GM21717 (cell line): ENCODE results near the gene YIPF1.
A peak's percentile ranks its signal among the peaks of the same experiment; 100 is the strongest.

Source experiments
- ATAC-seq: cut with Tn5 transposase; IDR thresholded peaks from one replicate; pipeline ENCODE4 v1.9.1; 2021; ENCODE audit warnings: mild to moderate bottlenecking, moderate library complexity; ENCODE audit not compliant: unreplicated experiment

YIPF1 gene

DNA sequence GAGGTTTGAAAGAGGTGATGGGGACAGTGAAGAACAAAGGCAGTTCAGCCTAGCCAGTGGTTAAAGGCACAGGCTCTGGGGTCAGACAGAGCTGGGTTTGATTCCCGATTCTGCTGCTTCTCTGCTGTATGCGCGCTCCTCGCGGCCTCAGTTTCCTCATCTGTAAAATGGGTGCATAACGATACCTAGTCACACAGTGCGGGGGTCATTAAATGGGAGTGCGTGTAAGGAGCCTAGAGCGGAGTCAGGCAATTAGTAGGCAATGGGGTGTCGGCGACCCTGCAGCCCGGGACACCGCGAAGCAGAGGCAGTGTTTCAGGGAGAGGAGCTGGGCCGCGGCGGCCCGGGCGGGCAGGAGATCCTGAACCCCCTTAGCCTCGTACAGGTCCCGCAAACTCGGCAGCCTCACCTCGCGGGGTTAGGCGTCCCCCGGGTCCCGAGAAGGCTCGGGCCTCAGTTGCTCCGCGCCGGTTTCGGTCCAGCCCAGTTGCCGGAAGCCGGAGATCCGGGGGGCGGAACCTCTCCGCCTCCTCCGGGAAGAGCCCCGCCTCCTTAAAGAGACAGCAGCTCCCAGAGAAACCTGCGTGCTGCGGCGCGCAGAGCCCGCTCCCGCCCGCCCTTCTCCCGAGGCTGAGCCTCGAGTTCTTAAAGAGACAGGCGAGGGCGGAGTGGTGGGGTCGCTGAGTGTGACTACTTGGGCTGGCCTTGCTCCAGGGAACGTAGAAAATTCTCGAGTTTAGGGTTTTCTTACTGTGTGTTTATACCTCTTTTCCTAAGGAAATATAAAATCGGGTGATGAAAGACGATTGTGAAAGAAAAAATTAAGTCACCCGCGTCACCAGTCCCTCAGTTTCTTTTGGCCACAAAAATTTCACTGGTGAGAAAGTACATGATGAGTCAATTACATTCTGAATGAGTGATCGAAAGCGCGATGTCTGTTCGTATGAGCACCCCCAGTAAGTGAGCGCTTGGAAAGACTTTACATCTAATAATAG, at the start of gene YIPF1:
TSS of gene YIPF1 (minus strand) at position 494 of the 995 bp plus-strand sequence. CDS start 860 bp downstream, outside the sequence.
- ATAC-seq, result peak; percentile 83

DNA sequence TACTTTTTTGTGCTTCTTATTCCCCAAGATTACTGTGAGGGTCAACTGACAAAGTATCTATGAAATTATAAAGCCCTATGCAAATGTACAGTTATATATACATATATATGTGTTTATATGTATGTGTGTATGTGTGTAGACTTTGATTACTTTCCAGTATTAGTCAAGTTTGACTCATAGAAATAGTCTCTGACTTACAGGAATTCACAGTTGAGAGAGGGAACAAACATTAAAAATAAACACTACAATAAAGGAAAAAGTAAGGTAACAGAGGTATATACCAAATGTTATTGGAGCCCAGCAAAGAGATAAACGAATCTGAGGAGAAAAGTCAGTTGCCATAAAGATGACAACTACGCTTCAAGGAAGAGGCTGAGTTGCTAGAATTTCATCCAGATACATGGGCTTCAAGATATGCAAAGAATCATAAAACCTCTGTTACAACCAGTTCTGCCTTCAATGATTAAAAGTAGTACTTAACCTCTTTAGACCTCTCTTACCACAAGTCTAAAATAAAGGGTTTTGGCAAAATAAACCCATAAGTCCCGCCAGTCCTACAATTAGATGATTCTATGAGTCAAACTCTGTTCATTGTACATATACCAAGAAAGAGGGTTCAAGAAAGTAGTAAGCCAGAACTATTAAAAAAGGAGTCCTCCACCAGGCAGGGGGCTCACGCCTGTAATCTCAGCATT, 48.7 kb upstream of the YIPF1 start:
- ATAC-seq, result no peak

DNA sequence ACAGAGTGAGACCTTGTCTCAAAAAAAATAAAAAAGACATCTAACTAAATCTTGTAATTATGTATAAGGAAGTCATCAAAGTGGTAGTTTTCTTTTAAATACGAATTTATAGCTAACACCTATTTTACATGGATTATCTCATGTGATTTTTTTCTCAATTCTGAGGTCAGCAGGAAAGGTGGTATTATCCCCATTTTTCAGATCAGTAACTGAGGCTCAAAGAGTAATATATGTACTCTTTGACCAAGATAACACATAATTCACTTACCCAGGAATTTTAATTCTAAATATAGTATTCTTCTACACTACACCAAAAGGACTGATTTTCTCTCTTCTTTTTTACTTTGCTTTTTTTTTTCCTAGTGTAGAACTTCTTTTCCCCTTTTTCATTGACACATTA, 46.8 kb upstream of the YIPF1 start:
- no peak for ATAC-seq

DNA sequence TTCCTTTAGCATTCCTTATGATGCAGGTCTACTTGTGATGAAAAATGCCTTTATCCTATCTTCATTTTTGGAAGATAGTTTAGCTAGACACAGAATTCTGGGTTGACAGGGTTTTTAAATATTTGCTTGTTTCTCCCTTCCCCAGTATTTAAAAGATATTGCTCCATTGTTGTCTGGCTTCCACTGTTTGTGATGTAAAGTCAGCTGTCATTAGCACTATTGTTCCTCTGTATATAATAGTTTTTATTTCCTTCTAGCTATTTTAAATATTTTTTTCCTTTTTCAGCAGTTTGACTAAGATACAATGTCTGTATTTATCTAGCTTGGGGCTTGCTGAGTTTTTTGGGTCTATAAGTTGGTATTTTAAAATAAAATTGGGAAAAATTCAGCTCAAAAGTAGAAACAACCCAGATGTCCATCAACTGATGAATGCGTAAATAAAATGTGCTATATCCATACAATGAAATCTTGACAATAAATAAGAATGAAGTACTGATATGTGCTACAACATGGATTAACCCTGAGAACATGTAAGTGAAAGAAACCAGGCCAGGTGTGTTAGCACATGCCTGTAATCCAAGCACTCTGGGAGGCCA, 44.7 kb upstream of the YIPF1 start:
- ATAC-seq, result no peak

DNA sequence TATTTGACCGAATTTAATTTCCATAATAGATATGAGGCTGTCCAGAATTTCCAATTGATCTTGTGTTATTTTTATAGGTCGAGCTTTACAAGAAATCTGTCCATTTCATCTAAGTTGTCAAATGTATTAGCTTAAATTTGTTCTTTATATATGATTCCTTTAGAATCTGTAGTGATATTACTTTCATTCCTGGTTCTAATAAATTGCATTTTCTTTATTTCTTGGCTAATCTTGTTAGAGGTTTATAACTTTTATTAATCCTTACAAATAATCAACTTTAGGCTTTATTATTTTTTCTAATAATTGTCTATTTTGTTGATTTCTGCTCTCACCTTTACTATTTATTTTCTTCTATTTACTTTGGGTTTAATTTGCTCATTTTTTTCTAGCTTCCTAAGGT, 41.9 kb upstream of the YIPF1 start:
- ATAC-seq, result no peak

DNA sequence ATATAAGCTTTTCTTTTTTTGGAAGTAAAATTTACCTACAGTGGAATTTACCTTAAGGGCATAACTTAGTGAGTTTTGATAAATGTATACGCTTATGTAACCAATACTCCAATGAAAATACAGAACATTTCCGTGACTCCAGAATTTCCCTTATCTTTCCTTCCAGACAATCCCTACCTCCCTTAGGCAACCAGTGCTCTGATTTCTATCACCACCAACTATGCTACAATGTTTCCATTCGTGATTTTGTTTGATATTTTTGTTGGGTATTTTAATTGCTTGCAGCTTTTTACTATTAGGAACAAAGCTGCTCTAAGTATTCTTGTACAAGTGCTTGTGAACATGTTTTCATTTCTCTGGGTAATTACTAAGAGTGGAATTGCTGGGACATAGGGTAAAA, 41.3 kb upstream of the YIPF1 start:
- ATAC-seq, result no peak

DNA sequence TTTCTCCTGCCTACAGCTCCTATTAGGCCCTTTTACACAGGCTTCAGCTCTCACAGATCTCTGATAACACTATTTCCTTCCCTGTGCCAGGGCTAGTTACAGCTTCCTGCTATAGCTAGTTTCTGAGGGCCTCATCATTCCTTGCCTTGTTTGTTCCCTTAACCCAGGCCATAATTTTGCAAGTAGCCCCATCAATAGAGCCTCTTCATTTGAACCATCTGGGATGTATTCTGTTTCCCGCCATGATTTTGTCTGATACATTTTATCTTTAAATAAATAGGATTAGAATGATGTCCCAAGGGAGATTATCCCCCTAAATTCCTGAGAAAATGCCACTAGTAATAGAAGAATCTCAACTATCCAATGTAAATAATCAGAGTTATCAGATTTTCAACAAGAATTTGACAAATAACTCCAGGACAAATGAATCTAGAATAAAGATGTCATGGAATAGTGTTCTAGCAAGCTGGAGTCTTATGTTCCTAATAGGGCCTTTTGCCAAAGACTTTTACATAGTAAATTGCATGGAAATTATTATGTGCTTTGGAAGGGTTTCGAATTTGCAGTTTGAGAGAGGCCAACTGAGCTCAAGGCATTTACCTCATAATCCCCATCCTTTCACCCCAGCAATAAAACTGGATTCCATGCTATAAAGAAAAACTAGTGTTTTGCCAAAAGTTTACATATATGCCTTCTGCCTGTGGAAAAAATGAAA, 39.8 kb upstream of the YIPF1 start:
- ATAC-seq, result no peak

DNA sequence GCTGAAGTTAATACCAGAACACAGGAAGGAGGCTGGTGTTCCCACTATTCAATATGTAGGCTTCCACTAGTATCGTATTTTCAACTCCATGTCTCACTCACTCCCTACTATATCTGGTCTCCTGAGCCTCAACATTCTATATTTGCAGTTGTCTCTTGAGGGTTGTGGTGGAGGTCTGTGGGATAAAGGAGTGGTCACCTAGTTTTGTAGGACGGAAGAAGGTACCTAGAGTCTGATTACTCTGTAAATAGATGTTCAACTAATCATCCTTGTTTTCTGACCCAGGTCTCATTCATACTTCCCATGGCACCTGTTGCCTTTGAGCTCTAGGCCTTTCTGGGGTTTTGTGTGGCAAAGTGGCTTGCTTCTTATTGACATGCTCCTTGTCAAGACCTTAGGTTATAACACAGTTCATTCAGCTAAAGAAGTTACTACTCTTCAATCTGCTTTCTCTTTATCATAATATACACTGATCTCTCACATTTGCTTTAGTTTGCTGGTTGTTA, 37.8 kb upstream of the YIPF1 start:
- no peak for ATAC-seq

DNA sequence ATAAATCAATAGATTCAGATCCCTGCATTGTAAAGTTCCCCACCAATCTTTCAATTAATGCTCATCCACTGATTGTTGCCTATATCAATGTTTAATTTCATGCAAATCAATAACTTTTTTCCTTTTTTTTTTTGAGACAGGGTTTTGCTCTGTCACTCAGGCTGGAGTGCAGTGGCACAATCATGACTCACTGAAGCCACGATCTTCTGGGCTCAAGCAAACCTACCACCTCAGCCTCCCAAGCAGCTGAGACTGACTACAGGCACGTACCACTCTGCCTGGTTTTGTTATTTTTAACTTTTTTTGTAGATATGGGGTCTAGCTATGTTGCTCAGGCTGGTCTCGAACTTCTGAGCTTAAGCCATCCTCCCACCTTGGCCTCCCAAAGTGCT, 30.1 kb upstream of the YIPF1 start:
- no peak for ATAC-seq

DNA sequence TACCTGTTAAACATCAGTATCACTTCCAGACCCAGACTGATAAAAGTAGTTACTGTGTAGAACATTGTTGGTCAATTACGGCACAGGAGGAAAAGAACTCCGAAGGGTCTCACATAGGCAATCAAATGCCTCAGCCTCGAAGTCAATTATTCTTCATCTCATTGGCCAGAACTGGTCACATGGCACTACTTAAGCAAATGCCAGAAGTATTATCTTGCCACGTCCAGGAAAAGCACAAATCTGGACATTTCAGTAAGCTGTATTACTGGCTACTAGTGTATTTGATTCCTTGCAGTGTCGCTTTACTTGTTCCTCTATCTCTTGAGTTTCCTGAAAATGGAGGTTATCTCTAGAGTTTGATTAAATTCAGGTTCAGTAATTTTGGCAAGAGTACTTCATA, 28.7 kb upstream of the YIPF1 start:
- no peak for ATAC-seq

DNA sequence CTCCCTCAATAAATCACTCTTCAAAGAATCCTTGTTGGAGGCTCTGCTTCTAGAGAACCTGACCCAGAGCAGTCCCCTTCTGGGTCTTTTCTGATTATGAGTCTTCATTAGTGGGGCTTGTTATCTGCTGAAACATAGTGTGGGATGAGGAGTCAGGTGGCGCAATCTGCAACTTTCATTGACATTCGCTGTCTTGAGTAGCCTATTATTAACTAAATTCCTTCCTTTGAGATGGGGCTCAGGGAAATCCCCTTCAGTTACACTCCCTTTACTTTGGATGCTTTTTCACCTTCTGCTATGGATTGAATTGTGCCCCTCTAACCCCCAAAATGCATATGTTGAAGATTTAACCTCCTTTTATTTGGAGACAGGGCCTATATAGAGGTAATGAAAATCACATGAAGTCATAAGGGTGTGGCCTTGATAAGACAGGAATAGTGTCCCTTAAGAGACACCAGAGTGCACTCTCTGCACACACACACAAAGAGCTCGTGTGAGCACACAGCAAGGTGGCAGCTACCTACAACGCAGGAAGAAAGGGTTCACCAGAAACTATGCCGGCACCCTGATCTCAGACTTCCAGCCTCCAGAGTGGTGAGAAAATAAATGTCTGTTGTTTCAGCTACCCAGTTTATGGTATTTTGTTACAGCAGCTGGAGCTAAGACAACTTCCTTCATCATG, 23.9 kb upstream of the YIPF1 start:
- no peak for ATAC-seq

DNA sequence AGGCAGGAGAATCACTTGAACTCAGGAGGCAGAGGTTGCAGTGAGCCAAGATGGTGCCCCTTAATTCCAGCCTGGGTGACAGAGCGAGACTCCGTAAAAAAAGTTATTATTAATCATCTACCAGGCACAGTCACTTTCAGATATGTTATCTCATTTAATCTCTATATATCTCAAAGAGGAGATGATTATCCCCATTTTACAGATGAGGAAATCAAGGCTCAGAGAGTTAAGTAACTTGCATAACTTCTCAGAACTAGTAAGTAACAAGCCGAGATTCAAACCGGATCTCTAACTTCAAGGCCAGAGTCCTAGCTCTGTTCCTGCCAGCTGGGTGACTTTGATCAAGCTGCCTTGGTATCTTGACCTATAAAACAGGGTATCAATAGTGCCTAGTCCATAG, 21.8 kb upstream of the YIPF1 start:
- no peak for ATAC-seq

DNA sequence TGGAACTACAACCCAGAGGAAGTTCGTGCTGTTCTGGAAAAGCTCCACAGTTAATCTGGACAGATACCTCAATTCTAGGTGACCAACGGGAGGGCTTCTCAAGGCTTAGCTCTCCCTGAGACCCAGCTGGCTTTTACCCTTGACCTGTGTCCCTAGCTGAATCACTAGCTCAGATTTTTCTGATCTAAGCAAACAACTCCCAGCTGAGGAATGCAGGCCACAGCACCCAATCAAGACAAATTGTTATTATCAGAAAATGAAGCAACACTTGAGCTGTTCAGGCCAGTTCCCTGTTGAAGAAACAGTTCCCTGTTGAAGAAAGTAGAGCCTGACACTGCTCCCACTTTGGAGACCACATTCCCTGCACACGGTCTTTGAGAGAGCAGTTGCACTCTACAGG, 20.3 kb upstream of the YIPF1 start:
- ATAC-seq, result no peak

DNA sequence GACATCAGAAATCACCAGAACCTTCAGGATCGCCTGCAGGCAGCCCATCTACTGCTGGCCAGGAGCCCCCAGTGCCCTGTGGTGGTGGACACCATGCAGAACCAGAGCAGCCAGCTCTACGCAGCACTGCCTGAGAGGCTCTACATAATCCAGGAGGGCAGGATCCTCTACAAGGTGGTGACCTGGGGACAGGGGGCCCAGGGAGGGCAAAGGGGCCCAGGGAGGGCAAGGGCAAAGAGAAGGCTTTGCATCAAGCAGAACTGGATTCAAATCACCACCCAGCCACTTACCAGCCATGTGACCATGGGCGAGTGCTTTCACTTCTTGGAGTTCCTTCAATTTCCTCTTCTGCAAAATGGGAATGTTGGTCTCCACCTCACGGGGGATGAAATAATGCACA, 16.5 kb upstream of the YIPF1 start:
- no peak for ATAC-seq

DNA sequence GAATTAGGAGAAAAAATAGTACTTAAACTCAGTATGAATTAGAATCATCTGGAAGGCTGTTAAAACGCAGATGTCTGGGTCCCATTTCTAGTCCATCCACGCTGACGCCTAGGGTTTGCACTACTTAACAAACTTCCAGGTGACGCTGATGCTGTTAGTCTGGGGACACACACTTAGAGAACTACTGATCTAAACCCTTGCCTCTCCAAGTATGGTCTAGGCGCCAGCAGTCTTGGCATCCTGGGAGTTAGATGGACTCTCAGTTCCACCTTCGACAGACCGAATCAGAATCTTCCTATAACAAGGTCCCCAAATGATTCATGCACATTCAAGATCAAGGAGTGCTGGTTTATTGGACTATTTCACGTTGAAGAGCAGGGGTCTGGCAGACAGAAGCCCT, 15.9 kb upstream of the YIPF1 start:
- no peak for ATAC-seq

DNA sequence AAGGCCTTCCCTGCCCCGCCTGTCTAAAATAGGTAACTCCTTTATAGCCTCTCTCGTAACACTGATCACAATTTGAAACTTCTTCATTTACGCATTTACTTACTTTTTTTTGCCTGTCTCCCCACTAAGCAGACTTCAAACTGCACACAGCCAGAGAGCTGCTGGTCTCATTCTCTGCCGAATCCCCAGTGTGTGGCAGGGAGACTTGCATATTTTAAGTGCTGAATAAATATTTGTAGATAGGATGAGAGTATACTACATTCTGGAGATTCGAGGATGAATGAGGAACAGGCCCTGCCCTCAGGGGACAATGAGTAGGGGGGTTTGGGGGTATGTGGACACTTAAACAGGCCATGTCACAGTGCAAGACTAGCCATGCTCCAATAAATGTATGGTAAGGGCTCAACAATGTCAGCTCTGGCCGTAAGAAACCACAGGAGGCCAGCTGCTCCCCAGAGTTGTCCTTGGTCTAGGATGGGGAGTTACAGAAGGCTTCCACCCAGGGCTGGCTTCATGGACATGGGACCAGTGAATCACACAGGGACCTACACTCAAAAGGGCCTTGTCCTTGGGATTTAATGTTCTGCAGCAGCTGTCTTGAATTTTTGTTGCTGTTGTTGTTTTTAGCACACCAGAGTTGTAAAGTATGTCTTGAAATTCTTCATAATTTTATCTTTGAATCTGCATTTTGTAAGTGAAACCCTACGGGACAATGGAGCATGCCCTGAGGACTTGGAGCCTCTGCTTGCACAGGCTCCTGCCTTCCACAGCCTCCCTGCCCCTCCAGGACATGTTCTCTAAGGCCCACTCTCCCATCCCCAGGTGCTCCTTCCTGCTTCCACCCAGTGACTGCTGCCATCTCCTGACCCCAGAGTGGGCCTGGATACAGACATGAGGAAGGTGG, 12.9 kb upstream of the YIPF1 start:
- ATAC-seq, result no peak

DNA sequence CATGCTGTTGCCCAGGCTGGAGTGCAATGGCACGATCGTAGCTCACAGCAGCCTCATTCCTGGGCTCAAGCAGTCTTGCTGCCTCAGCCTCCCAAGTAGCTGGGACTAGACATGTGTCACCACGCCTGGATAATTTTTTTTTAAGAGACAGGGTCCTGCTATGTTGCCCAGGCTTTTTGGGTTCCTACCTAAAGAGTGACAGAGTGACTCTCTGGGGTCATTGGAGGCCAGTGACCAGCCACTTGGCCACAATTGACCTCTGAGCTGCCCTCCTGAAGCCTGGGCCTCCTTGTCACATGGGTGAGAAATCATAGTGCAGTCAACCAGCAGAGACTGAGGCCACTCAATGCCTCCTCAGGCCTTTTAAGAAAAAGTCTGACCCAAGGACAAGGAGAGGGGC, 10.1 kb upstream of the YIPF1 start:
- ATAC-seq, result no peak

DNA sequence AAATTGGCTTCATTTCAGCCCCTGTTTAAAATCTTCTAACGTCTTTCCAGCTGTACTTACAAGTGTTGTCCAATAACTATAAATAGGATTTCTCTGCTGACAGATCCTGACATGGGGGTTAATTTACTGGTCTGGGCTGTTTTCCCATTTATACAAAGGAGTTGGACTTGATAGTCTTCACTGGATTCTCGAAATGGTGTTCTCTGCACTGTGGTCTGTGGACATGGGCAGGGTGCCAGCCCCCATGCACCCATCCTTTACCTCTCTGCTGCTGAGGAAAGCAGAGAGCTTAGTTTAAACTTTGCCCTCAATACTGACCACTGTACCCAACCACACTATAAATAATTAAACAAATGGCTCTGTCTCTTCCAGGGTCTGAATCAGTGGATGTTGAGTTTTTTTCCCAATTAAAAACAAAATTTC, 9.6 kb upstream of the YIPF1 start:
- no peak for ATAC-seq

DNA sequence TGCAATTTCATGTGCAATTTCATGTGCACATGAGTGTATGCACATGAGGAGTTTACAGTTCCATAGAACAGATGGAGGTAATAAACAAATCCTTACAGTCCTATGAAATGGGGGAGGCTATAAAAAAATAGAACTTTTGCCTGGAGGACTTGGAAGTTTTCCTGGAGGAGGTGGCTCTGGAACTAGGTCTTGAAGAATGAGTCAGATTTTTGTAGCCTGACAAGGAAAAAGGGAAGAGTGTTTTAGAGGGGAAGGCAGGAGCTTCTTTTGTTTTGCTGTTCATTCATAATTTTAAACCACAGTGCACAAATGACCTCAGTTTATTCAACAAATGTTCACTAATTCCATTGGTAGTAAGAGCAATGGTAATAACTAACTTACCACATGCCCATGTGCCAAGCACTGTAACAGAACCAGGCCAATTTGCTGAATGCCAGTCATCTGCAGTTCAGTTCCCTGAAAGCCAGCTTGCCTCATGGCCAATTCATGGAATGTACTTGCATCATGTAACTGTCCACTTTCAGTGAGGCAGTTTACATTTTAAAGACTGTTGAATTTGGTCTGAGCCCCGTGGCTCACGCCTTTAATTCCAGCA, 7.1 kb upstream of the YIPF1 start:
- no peak for ATAC-seq
